Ishikawa (cell line): ENCODE results near the gene NDRG3.

ENCODE experiments used
- CEBPB ChIP-seq: IDR thresholded peaks from 2 replicates; pipeline ENCODE4 v1.6.1; 2012
- CREB1 ChIP-seq: IDR thresholded peaks from 2 replicates; pipeline ENCODE4 v1.6.1; 2012; ENCODE audit warnings: low read depth
- EGR1 ChIP-seq: IDR thresholded peaks from 2 replicates; pipeline ENCODE4 v1.6.1; 2012
- EP300 ChIP-seq: IDR thresholded peaks from 2 replicates; pipeline ENCODE4 v1.6.1; 2012; ENCODE audit warnings: borderline replicate concordance
- FOXM1 ChIP-seq: IDR thresholded peaks from 2 replicates; pipeline ENCODE4 v1.6.1; 2012; ENCODE audit warnings: low read depth, borderline replicate concordance
- MAX ChIP-seq: IDR thresholded peaks from 2 replicates; pipeline ENCODE4 v1.6.1; 2012
- NFIC ChIP-seq: IDR thresholded peaks from 2 replicates; pipeline ENCODE4 v1.6.1; 2012
- RAD21 ChIP-seq: IDR thresholded peaks from 2 replicates; pipeline ENCODE4 v1.6.1; 2012; ENCODE audit warnings: low read depth
- REST ChIP-seq: IDR thresholded peaks from 2 replicates; pipeline ENCODE4 v1.6.1; 2012; ENCODE audit warnings: low read depth, mild to moderate bottlenecking
- TAF1 ChIP-seq: IDR thresholded peaks from 2 replicates; pipeline ENCODE4 v1.6.1; 2012; ENCODE audit warnings: low read depth, mild to moderate bottlenecking
- TCF12 ChIP-seq: IDR thresholded peaks from 2 replicates; pipeline ENCODE4 v1.6.1; 2012; ENCODE audit warnings: low read depth
- TEAD4 ChIP-seq: IDR thresholded peaks from 2 replicates; pipeline ENCODE4 v1.6.1; 2012
- USF1 ChIP-seq: IDR thresholded peaks from 2 replicates; pipeline ENCODE4 v1.6.1; 2012
- YY1 ChIP-seq: IDR thresholded peaks from 2 replicates; pipeline ENCODE4 v1.6.1; 2012; ENCODE audit warnings: low read depth
- ZBTB7A ChIP-seq: IDR thresholded peaks from 2 replicates; pipeline ENCODE4 v1.6.1; 2012; ENCODE audit warnings: low read depth

Gene NDRG3

GRCh38 chr20:36658300-36658699 lies 87.6 kb downstream of the NDRG3 start:
- no peak for TF ChIP-seq EP300
- no peak for TF ChIP-seq CEBPB

- TF ChIP-seq NFIC = no peak
- no peak for TF ChIP-seq USF1
- TF ChIP-seq FOXM1 = no peak
- TF ChIP-seq ZBTB7A = no peak
- no peak for TF ChIP-seq TCF12
- no peak for TF ChIP-seq EP300
- no peak for TF ChIP-seq RAD21
- no peak for TF ChIP-seq CEBPB
- no peak for TF ChIP-seq REST
- TF ChIP-seq TEAD4 = no peak
Observed at GRCh38 chr20:36656733-36657132, 89.2 kb downstream of the NDRG3 start.

- no peak for TF ChIP-seq ZBTB7A
Observed at GRCh38 chr20:36655004-36655403, 90.9 kb downstream of the NDRG3 start.

GRCh38 chr20:36654506-36654905 lies 91.4 kb downstream of the NDRG3 start:
- no peak for TF ChIP-seq REST
- no peak for TF ChIP-seq TEAD4
- TF ChIP-seq EP300 = no peak
- TF ChIP-seq CREB1 = no peak
- TF ChIP-seq ZBTB7A = no peak
- TF ChIP-seq NFIC = no peak
- no peak for TF ChIP-seq MAX
- TF ChIP-seq FOXM1 = no peak
- TF ChIP-seq YY1 = no peak
- no peak for TF ChIP-seq USF1
- no peak for TF ChIP-seq RAD21
- TF ChIP-seq TCF12 = no peak
- no peak for TF ChIP-seq EGR1
- no peak for TF ChIP-seq TAF1
- TF ChIP-seq CEBPB = no peak

GRCh38 chr20:36653456-36653855 lies 92.4 kb downstream of the NDRG3 start:
- TF ChIP-seq EGR1 = no peak
- no peak for TF ChIP-seq YY1
- no peak for TF ChIP-seq FOXM1
- no peak for TF ChIP-seq REST
- no peak for TF ChIP-seq TAF1
- no peak for TF ChIP-seq MAX
- TF ChIP-seq EP300 = no peak
